ENCODE results near the gene GABRE.

Gene GABRE, protein sequence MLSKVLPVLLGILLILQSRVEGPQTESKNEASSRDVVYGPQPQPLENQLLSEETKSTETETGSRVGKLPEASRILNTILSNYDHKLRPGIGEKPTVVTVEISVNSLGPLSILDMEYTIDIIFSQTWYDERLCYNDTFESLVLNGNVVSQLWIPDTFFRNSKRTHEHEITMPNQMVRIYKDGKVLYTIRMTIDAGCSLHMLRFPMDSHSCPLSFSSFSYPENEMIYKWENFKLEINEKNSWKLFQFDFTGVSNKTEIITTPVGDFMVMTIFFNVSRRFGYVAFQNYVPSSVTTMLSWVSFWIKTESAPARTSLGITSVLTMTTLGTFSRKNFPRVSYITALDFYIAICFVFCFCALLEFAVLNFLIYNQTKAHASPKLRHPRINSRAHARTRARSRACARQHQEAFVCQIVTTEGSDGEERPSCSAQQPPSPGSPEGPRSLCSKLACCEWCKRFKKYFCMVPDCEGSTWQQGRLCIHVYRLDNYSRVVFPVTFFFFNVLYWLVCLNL

GRCh38 chrX:151974336-151975227, at the start of gene GABRE:
GABRE (minus strand) TSS chrX:151974676; CDS start chrX:151974625, 51 bp downstream.
- DNase-seq: no peak

GRCh38 chrX:152020888-152021287, 46.4 kb upstream of the GABRE start:
- no peak for DNase-seq

- DNase-seq: no peak
Measured at GRCh38 chrX:151999813-152000212, 25.3 kb upstream of the GABRE start.

DNA sequence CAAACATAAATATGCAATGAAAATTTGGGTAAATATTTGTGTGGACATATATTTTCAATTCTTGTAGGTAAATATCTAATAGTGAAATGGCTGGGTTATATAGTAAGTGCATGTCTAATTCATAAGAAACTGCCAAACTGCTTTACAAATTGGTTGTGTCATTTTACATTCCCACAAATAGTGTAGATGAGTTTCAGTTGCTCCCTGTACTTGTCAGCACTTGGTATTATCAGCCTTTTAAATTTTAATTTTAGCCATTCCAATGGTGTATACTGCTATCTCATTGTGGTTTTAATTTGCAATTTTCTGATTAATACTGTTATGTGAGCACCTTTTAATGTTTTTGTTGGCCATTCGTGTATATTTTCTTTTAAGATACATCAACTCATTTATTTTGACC, 23.1 kb upstream of the GABRE start:
- DNase-seq: no peak

DNA sequence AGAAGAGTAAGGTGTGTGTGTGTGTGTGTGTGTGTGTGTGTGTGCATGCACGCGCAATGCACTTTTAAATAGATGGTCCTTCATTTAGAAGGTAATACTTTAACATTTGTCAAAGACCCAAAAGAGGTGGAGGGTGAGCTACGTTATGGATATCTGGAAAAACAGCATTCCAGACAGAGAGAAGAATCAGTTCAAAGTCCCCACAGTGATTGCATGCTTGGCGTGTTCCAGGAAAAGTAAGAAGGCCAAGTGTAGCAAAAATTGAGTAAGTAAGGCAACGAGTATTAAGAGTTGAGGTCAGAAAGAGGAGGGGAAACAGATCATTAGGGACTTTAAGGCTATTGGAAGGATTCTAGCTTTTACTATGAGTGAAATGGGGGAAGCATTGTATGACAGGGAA, 21.9 kb upstream of the GABRE start:
- no peak for DNase-seq

GRCh38 chrX:151994476-151994875, 20.0 kb upstream of the GABRE start:
- no peak for DNase-seq

DNA sequence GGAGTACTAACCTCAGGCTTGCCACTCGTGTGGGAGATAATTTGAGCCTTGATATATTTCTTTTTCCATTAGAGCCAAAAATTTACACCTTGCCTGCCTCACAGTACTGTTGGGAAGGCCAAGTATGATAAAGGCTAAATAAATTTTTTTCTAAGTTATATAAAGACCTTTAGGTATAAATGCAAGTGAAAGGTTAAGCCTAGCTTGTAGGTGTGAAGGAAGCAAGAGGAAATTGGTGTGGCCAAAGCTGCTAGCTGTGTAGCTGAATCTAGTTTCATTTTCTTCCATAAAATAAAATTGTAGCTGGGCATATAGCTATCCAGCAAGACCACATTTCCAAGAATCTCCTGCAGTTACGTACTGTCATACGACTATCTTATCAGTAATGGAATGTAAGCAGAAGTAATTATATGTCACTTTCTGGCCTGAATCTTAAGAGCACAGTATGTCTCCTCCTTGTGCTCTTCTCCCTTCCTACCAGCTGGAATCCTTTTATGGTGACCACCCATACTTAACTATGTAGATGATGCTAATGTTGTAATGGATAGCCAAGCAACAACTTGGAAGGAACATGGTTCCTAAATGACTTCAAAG, 14.3 kb upstream of the GABRE start:
- DNase-seq: no peak

- DNase-seq: no peak
Measured at GRCh38 chrX:151987108-151987507, 12.6 kb upstream of the GABRE start.

DNA sequence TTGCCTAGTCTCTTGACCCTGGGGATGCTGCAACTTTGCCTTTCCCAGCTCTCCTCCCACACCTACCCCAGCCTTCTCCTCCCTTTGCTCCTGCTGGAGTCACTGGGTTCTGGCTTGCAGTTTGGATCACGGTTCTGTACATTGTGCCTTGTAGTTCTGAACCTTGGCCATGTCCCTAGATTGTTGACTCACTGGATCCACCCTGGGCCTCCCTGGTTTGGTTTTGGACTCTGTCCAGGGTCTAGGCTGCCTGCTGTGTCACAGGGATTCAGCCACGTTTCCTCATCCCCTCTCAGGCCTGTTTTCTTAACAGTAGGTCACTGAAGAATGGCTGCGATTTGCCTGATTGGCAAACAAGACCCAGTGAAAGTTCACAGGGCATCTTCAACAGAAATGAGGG, 11.5 kb upstream of the GABRE start:
- DNase-seq: no peak

DNA sequence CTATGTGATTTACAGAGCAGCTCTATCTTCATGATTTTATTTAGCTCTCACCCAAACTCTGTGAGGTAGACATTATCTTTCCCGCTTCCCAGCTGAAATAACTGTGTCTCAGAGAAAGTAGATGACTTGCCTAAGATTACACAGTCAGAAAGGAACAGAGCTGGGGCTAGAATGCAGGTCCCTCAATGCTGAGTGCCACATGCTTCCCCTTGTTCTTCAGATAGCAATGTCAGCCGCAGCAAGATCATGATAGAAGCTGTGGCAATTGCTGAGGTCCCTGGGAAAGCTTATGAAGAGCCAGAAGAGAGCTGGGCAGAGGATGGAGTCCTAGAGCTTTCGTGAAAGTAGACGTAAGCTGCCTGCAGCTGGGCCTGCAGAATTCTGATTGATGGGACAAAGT, 11.1 kb upstream of the GABRE start:
- no peak for DNase-seq

GRCh38 chrX:151984902-151985301, 10.4 kb upstream of the GABRE start:
- DNase-seq: no peak

DNA sequence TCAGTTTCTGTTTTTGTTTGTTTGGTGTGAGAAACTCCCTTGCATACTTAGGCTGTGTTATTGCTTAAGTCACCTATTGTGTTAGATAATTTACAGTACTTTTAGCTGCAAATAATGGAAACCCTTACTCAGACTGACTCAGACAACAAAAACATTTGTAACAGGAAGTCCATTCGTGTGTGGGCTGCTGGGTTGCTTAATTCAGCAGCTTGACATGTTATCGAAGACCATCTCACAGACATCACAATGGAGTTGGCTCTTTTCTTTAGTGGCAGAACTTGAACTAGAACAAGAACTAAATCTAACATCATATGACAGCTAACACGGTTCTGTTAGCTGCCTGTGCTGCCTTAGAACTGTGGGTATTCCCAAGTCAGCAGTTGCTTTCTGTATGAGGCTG, 9.9 kb upstream of the GABRE start:
- DNase-seq: no peak

GRCh38 chrX:151983186-151983585, 8.7 kb upstream of the GABRE start:
- DNase-seq: no peak

GRCh38 chrX:151982222-151982621, 7.7 kb upstream of the GABRE start:
- no peak for DNase-seq

- no peak for DNase-seq
Measured at GRCh38 chrX:151981129-151981528, 6.7 kb upstream of the GABRE start.

DNA sequence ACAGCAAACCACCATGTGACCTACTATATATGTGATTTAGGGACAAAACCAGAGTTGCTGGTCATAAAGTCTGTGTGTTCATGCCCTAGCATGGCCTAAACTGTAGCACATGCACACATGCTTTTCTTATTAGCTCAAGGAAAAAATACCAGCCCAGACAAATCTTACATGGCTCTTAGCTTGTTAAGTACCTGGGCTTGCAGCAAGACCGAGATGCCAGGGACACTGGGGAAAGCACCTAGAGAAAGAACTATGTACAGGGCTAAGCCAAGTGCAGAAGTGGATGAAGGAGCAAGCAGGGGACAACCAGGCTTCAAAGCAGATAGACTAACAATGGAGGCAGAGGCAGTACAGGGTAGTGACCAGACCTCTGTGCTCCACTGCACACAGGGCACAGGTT, 3.4 kb upstream of the GABRE start:
- no peak for DNase-seq

GRCh38 chrX:151977009-151977408, 2.5 kb upstream of the GABRE start:
- DNase-seq: no peak

DNA sequence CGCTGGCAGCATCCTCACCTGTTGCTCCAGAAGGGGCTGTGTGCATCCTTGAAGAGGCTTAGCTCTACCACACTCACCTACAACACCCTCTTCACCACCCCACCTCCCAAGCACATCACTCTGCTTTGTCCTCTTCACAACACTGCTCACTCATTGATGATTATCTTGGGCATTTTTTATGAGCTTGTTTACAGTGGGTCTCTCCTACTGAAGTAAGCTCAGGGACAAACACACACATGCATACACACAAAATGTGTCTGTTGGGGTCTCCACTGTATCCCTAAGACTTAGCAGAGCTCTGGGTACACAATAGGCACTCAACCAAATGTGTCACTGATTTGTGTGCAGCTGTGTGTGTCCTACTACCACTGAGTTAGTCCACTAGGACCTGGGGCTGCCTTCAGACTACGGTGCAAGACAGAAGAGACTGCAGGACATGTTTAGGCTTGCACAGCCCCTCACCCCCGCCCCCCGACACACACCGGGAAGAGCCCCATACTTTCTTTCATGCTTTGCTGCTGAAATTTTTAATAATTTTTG, 1.3 kb upstream of the GABRE start:
- no peak for DNase-seq

DNA sequence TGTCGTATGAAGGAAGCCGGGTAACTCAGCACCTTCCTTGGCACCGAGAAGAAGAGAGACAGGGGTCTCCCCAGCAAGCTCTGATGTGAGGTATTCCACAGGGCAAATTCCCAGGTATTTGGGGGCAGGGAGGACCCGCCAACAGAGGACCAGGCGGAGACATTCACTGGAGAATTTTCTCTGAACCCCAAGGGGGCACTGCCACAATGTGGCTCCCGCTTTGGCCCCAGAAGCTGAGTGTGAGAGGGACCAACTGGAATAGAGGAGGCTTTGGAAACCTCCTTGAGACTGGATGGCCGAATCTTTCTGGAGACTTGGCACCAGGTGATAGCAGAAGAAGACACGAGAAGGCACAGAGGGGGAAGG, 735 bp upstream of the GABRE start:
- DNase-seq: no peak

GRCh38 chrX:151973851-151974335, 583 bp downstream of the GABRE start:
- DNase-seq: no peak

DNA sequence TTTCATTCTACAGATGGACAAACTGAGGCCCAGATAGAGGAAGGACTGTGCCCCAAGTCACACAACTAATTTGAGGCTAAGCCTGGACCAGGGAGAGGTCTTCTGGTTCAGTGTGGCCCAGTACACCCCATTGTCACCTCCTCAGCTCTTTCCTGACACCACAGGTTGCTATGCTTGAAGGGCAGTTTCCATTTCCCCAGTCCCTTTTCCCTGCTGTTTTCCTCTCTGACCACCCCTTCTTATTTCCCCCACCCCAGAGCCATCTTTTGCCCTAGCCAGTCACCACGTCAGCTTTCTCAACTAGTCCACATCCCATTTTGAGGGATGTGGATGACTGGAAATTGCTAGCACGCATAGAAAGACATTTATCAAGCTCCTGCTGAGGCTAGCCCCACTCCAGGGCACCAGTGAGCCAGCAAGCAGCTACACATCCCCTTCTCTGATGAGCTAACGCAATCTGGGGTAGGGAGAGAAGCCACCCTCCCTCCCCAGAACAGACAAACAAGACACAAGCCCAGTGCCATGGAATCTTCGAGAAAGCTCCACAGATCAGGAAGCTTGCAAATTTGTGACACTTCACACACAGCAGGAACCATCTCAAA, 1.3 kb downstream of the GABRE start:
- DNase-seq: no peak

DNA sequence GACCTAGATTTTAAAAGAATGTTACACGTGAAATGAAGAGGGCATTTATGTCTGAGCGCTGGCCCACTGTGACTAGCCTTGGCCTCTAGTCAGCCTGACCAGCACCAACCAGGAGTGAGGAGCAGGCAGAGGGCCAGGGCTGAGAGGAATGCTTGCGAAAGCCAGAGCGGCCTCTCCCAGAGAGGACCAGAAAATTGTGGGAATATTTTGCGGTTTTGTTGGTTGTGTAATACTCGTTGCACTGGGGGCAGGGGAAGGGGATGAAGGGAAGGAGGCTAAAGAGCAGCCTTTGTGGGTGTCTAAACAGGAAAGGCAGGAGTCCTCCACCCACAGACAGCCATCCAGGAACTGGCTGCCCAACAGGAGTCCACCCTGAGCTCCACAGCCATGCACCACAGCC, 3.8 kb downstream of the GABRE start:
- DNase-seq: no peak

- no peak for DNase-seq
Measured at GRCh38 chrX:151970027-151970426, 4.4 kb downstream of the GABRE start.

All from NCI-H1436 (cell line).